Measurements from ENCODE around the gene VSX1.

Gene VSX1

DNA sequence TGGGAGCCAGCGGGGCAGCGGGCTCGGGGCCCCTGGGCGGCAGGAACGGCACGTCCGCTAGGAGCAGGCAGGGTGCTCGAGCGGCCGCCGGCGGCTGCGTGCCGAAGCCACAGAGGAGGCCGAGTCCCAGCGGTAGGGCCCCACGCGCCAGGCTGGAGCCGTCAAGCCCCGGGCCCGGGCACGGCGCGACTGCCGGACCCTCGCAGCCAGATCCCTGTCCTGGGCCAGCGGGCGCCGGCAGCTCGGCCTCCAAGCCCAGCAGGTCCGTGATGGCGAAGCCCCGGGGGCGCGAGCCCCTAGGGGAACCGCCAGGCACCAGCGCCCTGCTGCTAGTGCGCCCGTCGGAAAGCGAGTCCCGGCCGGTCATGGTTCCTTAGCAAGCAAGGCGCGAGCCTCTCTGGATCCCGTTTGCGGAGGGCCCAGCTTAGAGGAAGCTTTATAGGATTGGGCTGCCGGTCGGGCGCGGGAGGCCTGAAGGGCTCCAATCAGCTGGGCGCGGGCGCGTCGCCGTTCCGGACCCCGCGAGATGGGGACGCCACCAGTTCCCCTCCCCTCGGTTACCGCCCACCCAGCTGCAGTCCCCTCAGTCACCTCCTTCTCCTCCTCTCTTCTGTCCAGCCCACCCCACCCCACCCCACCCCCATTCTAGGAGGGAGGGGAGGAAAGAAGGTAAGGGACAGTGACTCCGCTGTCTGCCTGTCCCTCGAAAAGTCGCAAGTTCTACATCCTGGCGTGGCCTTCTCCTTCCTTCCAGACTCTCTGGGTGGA lies at the start of gene VSX1:
TSS of gene VSX1 (minus strand) at position 412 of the 768 bp plus-strand sequence. CDS start at position 367, 45 bp downstream.
- no peak for DNase-seq

DNA sequence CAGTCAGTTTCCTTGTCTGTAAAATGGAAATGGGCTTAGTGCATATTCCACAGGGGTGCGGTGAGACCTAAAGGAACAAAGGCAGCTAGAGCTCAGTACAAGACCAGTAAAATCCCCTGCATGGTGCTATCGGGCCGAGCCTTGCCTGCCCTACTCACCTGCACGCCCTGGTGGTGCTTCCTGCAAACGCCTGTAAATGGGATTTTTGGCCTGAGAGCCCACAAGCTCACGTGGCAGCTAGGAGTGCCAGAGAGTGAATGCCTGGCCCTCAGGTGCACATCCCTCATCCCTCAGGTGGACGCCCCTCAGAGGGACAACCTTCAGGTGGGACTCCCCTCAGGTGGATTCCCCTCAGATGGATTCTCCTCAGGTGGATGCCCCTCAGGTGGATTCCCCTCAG lies 48.0 kb upstream of the VSX1 start:
- no peak for DNase-seq

DNA sequence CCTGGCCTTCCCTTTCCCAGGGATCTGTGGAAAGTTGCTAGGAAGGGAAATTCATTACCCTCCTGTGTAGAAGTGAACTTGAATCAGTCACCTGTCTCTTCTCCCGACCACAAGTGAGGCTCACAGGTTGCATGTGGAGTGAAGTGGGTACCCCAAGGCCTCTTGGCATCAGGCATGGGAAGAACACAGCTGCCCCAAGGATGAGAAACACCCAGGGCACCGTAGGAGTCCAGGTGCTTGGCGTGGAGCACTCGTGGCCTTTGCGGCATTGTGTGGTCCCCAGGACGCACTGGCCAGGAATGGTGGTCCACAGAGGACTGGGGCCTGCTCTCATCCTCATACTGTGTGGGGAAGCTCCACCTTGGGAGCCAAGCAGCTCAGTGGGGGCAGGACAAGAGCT lies 47.5 kb upstream of the VSX1 start:
- DNase-seq = no peak

DNA sequence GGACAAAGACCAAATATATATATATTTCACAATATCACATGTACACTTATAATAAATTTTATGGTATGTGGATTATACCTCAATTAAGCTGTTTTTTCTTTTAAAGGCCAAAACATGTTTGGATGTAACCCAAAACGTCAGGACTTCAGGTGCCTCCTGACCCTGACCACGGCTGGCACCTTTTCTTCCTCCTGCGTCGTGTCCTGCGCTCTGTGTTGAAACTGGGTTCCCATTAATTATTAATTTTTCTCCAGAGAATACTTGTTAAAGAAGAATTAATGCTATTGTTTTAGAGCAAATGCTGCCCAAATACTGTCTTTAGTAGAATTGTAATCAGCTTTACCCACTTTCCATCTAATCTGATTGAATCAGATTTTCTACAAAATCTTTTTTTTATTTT lies 46.7 kb upstream of the VSX1 start:
- no peak for DNase-seq

DNA sequence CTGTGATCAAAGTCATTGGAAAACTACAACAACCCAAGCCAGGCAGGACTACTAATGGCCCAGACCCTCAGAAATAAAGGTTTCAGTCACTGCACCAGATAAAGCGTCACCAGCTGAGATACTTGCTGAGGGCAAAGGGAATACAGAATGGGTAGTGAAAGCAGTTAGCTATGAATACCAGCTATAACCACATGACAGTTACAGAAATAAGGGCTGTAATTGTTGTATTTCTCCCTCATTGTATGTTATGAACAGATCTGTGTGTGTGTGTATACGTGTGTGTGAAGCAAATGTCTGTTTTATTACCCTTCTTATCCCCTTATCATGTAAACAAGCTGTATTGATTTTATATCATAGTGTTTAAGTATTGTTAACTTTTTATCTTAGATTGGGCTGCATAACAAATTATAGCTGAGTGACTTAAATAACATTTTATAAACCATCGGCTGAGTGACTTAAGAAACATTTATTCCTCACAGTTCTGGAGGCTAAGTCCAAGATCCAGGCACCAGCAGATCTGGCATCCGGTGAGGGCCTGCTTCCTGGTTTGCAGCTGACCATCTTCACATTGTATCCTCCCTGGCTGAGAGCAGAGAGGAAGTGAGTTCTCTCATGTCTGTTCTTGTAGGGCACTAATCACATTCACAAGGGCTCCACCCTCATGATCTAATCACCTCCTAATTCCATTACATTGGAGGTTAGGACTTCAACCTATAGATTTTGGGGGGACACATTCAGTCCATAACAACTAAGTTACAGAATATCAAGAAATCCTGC lies 46.0 kb upstream of the VSX1 start:
- no peak for DNase-seq

DNA sequence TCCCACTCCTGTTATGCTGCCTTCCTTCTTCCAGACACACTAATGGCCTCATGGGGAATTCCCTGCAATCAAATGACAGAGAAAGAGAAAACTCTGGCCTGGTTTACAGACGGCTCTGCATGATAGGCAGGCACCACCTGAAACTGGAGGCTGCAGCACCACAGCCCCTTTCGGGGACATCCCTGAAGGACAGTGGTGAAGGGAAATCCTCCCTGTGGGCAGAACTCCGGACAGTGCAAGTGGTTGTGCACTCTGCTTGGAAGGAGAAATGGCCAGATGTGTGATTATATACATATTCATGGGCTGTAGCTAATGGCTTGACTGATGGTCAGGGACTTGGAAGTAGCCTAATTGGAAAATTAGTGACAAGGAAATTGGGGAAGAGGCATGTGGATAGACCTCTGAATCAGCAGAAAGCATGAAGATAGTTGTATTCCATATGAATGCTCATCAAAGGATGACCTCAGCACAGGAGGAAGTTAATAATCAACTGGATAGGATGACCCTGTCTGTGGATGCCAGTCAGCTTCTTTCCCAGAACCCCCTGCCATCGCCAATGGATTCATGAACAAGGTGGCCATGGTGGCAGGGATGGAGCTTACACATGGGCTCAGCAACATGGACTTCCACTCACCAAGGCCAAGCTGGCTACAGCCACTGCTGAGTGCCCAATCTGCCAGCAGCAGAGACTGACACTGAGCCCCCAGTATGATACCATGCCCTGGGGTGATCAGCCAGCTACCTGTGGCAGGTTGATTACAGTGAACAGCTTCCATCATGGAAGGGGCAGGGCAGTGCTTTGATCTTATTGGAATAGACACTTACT lies 44.5 kb upstream of the VSX1 start:
- no peak for DNase-seq

DNA sequence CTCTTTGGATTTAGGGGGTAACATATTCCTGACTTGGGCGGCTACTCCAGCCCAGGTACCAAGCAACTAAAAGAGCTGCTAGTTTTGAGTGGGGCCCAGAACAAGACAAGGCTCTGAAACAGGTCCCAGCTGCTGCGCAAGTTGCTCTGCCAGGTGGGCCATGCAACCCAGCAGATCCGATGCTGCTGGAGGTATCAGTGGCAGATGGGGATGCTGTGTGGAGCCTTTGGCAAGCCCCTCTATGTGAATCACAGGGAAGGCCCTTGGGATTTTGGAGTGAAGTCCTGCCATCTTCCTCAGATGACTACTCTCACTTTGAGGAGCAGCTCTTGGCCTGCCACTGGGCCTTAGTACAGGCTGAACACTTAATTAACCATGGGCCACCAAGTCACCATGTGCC lies 43.7 kb upstream of the VSX1 start:
- DNase-seq = no peak

DNA sequence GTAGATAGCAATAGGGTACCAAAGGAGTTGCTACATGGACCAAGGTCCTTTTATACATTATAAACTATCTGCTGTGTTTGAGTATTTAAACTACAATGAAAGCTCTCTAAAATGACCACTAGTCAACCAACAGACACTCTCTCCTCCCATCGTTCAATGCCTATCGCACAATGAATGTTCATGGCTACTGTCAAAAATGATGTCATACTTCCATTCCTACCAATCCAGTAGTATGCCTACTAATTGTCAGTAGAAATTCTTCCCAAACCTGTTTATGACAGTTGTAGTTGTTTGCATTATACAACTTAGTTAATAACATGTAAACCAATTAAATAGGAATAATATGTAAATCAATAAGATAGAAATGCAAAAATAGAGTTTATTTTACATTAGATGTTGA lies 39.0 kb upstream of the VSX1 start:
- no peak for DNase-seq

DNA sequence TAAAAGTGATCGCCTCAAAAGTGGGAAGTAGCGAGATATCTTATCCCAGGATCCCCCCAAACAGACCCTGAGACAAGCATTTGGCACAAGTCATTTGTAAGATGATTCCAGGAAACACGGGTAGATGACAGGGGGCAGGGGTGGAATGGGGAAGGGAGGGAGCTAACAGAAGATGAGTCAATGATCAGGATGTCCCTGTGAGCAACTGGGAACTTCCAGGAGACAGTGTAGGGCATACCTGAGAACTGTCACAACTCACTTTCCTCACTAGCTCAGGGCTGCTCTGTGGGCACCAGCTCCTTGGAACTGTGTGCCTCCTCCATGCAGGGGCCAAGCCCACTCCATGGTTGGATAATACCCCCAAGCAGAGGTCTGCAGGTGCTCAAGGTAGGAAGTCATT lies 38.5 kb upstream of the VSX1 start:
- no peak for DNase-seq

DNA sequence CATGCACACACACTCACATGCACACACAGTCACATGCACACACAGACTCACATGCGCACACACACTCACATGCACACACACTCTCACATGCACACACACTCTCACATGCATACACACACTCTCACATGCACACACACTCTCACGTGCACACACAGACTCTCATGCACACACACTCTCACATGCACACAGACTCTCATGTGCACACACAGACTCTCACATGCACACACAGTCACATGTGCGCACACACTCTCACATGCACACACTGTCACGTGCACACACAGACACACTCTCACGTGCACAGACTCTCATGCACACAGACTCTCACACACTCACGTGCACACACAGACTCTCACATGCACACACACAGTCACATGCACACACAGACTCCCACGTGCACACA lies 36.6 kb upstream of the VSX1 start:
- DNase-seq = no peak

DNA sequence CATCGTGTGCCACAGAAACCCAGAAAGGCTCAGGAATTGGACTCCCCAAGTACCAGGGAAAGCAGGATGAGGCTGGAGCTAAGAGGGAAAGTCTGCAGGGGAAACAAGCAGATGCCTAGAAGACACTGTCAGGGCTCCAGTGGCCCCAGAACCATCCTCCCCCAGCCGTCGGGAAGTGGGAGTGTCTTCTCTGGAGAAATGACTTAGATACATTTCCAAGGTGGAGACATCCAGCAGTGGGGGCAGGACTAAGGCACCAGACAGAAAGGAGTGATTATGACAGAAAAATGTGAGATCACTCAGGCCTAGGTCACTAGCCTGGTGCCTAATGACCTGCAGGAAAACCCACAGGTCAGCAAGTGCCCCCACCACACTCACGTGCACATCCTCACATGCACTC lies 36.0 kb upstream of the VSX1 start:
- no peak for DNase-seq

DNA sequence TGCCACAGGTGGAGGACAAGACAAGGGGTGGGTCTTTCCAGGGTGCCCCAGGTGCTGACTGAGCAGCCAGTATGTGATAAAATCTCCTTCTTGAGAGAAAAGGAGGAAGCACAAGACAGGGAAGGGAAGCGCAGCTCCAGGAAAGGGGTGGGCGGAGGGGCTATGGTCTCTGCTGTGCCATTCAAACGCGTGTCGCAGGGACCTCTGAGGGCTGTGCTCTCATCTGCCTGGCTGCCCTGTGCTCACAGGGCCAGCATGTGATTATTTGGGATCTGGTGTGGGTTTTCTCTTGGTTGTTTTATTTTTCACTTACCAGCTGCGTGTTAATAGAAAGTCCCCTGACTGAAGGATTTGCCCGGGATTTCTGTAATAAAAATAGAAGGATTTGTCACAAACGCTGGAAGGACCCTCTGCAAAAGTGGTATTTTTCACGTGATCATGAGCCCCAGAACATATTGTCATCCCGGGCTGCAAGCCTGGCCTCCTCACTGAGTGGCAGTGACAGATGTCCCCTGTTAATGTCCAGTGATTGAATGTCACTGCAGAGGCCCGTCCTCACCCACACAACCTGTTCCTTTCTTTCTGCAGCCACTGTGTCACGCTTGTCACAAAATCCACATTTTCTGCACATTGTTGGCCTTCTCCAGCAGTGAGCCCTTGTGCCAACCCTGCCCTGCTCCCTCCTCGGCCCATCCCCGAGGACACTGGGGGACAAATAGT lies 35.0 kb upstream of the VSX1 start:
- DNase-seq = no peak

DNA sequence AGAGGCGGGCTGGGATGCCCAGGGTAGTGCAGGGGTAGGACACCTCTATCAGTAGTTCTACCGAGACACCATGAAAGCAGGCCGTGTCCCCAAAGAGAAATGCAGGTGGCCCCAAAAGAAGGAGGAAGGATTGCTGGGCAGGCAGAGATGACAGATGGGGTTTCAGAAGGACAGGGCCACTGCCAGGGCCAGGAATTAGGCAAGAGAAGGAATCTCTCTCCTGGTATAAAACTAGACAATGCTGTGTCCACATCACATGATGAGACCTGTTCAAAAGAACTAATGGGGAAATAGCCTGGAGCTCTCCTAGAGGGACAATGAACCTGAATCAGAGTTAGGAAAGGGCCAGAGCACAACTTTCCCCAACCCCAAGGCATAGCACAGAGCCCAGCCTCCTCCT lies 21.6 kb upstream of the VSX1 start:
- DNase-seq = no peak

DNA sequence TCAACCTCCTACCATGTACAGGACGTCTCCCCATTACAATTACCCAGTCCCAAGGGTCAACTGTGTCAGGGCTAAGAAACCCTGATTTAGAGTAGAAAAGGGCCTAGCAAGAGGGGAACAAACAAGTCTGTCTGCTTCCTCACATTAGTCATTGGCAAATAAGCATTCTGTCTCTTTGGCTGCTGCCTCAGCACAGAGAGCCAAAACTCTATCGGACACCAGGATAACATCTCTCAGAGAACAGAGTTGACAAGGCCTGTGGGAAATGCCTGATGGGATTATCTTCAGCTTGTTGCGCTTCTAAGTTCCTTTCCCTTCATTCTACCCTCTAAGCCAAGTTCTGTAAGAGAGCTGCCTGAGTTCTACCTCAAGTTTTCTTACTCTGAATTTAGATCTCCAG lies 19.0 kb upstream of the VSX1 start:
- no peak for DNase-seq

DNA sequence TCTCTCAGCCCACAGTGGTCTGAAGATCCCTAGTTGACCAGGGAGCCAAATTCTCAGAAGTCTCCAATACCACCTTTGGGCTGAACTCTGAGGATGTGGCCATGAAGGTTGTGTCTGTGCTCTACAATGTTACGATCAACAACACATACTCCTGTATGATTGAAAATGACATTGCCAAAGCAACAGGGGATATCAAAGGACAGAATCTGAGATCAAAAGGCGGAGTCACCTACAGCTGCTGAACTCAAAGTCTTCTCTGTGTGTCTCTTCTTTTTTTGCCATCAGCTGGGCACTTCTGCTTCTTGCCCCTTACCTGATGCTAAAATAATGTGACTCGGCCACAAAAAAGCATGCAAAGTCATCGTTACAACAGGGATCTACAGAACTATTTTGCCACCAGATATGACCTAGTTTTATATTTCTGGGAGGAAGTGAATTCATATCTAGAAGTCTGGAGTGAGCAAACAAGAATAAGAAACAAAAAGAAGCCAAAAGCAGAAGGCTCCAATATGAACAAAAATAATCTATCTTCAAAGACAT lies 17.7 kb upstream of the VSX1 start:
- DNase-seq = no peak

DNA sequence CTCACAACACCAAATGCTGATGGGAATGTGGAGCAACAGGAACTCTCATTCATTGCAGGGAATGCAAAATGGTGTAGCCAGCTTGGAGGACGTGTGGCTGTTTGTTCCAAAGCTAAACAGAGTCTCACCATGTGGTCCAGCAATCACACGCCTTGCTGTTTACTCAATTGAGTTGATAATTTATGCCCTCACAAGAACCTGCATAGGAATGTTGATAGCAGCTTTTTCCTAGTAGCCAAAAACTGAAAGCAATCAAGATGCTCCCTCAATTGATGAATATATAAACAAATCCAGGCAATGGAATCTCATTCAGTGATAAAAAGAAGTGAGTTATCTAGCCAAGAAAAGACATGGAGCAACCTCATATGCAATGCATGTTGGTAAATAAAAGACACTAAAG lies 15.6 kb upstream of the VSX1 start:
- DNase-seq = no peak

DNA sequence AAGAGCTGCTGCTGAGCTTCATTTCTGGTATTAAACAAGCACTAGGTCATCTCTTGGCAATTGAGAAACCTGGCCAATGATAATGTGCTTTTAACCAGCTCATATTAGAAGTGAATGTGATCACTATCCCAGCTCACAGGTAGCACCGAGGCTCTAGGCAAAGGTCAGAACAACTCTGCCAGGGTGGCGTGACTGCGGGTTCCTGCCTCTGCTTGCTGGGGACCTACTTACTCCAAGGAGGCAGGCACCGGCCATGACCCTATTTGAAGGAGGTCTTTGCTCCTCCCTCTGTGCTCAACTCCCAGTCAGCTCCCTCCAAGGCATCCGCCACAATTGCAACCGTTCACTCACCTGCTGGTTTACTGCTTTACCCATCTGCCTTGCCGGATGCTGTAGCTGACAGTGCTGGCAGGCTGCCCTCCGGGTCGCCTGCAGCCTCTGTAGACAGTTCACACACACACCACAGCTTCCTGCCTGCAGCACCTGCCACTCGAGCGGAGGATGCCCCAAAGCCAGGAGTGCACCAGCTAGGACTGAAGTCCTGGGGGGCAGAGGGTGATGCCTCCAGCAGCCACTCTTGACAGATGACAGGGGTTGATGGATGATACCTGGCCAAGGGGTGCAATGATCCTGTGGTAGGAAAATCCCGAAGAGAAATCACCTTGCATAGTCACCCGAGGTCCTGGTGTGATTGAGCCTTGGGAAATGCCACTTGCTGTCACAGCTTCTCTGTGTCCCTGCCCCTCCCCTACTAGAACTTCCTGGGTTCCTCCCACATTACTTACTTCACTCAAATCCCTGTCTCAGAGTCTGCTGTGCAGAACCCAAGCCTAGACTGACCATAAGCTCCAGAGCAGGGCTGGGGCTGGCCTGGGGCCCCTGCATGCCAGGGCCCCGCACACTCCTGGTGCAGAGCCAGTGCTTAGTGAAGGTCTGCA lies 8.8 kb upstream of the VSX1 start:
- DNase-seq = peak; percentile 79

DNA sequence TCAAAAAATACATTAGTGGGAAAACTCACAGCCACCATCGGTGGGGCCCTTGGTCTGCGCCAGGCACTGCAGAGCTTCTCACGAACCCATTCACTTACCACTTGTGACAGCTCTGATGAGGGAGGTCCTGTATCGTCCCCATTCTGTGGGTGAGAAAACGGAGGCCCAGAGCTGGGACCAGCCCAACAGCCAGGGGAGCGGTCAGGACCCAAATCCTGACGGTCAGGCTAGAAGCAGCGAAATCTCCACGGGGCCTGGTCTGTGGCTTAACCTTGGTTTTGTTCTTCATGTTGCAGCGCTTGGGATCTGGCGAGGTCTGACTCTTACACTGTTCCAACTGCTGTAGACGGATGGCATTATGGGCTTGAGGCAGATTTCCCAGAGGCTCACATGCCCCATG lies 7.7 kb upstream of the VSX1 start:
- DNase-seq = no peak

DNA sequence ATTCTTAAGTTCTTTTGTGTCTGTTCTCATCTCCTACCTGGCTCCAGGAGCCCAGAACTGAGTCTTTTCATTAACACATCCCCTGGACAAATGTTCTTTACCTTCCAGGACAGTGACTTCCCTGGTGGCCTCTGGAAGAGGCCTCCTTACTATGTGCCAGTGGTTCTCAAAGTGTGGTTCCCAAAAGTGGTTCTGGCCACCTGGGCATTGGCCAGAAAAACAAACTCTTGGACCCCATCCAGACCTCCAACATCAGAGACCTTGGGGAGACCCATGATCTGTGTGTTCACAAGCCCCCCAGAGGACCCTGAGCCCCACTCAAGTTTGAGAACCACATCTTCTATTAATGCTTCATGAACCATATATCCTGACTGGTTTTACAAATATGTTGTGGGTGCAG lies 7.2 kb upstream of the VSX1 start:
- no peak for DNase-seq

DNA sequence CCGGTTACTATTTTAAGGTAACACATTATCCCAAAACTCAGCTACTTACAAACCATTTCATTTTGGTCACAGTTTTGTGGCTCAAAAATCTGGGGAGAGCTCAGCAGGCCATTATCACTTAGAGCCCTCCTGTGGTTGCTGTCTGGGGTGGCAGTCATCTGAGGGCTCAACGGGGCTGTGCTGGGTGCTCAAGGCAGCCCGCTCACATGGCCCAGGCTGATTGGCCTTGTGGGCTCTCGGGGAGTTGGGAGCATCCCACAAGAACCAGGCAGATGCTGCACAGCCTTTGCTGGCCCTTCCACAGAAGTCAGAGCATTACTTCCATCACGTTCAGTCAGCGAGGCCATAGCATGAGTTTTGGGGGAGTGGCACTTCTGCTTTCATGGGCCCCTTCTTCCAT lies 6.3 kb upstream of the VSX1 start:
- DNase-seq = no peak

DNA sequence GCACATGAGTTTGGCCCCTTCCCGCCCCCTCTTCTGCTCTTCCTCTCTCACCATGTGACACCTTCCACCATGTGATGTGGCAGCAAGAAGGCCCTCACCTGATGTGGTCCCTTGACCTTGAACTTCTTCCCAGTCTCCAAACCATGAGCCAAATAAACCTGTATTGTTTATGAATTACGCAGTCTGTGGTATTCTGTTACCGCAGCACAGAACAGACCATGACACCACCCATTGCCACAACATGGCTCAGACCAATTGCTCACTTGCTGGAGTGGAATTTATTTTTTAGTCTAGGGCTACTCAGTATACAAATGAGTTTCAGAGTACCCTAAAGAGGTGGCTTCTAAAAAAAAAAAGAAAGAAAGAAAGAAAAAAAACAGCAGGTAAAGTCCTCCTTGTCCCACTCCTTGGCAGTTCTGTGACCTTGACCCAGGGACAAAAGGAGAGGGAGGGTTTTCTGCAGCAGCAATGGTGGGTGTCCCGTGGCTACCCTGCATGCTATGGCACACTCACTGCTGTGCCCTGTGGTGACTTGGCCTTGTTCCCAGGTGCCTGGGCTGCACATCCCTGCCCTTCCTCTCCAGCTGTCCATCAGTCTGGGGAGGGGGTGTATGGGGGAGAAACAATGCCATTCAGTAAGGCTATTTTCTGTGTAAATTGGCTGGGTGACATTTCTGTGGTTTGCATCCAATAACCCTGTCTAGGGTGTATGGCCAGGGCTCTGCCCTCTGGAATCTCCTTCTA lies 5.4 kb upstream of the VSX1 start:
- no peak for DNase-seq
